Astrocyte of the cerebellum (primary cell): ENCODE results near the gene KAT8.

Experiments used
- DNase-seq: peaks from one replicate; pipeline ENCODE4 v3.0.0-alpha.2; 2011; ENCODE audit warnings: low read depth
- H3K4me3 ChIP-seq: 2 replicates; pipeline ENCODE4 v1.5.1; 2011; ENCODE audit warnings: mild to moderate bottlenecking, low read depth, low read length, moderate library complexity
- in situ Hi-C: cut with HindIII; loops from 2 replicates; pipeline ENCODE4 v1.10.0; 2017; ENCODE audit warnings: low sequenced_read_pairs
- TF ChIP-seq, protein P1 (sequence below): IDR thresholded peaks from 2 replicates; pipeline ENCODE4 v1.5.1; 2012; ENCODE audit warnings: low read length, low read depth, moderate library complexity, mild to moderate bottlenecking; ENCODE audit errors: missing control alignments

KAT8 gene

GRCh38 chr16:31083981-31084380, 33.5 kb upstream of the KAT8 start:
- H3K4me3 ChIP-seq, result no peak overlapping the region
- no peak for DNase-seq
- in situ Hi-C loops, result no loop called here
- TF ChIP-seq, protein P1, sequence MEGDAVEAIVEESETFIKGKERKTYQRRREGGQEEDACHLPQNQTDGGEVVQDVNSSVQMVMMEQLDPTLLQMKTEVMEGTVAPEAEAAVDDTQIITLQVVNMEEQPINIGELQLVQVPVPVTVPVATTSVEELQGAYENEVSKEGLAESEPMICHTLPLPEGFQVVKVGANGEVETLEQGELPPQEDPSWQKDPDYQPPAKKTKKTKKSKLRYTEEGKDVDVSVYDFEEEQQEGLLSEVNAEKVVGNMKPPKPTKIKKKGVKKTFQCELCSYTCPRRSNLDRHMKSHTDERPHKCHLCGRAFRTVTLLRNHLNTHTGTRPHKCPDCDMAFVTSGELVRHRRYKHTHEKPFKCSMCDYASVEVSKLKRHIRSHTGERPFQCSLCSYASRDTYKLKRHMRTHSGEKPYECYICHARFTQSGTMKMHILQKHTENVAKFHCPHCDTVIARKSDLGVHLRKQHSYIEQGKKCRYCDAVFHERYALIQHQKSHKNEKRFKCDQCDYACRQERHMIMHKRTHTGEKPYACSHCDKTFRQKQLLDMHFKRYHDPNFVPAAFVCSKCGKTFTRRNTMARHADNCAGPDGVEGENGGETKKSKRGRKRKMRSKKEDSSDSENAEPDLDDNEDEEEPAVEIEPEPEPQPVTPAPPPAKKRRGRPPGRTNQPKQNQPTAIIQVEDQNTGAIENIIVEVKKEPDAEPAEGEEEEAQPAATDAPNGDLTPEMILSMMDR, result no peak

DNA sequence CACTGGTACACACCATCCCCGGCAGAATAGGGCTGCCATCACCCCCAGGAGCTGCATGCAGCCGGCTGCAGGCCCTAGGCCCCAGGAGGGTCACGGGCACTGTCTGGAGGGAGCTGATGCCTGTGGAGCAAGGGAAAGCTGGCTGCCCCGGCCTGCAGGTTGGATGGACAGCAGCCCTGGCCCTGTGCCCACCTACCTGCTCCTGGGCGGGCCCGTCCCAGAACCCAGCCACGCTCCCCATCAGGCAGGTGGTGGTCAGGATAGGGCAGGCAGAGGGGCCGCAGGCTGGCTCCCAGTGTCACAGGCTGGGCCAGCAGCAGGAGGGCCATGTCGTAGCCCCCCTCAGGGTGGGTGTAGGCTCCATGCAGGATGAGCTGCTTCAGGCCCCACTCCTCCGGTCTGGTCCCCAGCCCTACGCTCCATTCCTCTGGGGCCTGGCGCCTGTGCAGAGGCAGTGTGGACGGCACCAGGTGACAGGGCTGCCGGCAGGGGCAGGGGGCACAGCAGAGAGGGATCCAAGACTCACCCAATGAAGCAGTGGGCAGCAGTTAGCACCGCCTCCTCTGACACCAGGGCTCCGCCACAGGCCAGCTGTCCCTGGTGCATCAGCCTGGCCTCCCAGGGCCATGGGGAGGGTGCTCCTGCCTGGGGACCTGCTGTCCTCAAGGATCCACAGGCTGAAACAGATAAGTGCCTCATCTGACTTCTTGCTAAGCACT, 32.7 kb upstream of the KAT8 start:
- TF ChIP-seq, protein P1, result no peak
- DNase-seq, result no peak
- in situ Hi-C loops, result no loop called here
- no peak overlapping the region for H3K4me3 ChIP-seq

DNA sequence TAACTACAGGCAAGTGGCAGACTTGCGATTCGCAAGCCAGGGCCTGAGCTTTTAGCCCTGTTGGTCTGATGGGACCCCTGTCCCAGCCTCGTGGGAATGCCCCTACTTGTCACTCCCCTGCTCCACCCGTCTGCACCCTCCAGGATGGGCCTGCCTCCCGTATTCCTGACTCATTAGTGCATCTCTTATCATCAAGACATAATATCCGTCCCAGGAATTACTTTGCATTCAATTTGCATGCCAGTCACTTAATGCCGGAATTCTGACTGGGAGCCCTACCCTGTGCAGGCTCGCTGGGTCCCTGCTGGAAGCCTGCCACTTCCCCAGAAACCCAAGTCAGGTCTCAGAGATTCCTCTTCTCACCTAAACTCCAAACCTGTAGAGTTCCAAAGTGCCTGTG, 32.1 kb upstream of the KAT8 start:
- in situ Hi-C loops, result no loop called here
- no peak for DNase-seq
- no peak overlapping the region for H3K4me3 ChIP-seq
- TF ChIP-seq, protein P1, result no peak

- no peak for DNase-seq
- TF ChIP-seq, protein P1, result no peak
- in situ Hi-C loops, result no loop called here
- H3K4me3 ChIP-seq, result no peak overlapping the region
Measured at GRCh38 chr16:31085873-31086628, 31.4 kb upstream of the KAT8 start.

DNA sequence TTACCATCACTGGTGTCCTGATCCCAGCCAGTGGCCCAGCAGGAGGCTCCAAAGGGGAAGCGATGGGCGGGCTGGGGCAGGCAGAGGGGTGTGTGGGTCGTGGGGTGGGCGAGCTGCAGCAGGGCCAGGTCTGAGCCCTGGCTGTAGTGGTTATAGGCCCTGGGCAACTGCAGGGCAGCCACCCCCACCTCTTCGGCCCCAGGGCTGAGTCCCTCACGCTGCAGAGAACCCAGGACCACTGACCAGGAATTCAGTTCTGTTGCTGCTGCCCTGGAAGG, 30.9 kb upstream of the KAT8 start:
- H3K4me3 ChIP-seq, result no peak overlapping the region
- TF ChIP-seq, protein P1, result no peak
- in situ Hi-C loops, result no loop called here
- DNase-seq, result no peak

DNA sequence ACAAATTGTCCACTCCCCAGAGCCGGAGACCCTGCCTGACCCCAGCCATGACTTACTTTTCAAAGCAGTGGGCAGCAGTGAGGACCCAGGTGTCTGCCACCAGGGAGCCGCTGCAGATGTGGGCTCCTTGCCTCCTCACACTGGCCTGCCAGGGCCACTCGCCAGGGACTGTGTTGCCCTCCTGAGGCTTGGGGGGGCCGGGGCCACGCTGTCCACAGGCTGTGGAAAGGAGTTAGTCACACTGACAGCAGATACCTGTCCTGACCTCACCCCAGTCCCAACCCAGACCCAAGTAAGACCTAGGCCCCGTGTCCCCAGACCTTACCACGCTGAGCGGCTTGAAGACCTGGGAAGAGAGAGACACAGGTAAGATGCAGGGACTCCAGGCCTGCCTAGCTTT, 30.0 kb upstream of the KAT8 start:
- no peak for DNase-seq
- TF ChIP-seq, protein P1, result no peak
- in situ Hi-C loops, result no loop called here
- no peak overlapping the region for H3K4me3 ChIP-seq
